HepG2 (cell line): ENCODE data around the gene YTHDF1. TPM values are rescaled to one million over a fixed set of nuclear protein-coding genes. Genes with fewer than 3 reads are reported as not detected.

Experiments used
- ATF2 ChIP-seq: sonication (generic); formaldehyde crosslinking; IDR thresholded peaks from 2 replicates; pipeline ENCODE4 v1.4.0; 2020; ENCODE audit warnings: missing genetic modification reagents
- ATF7 ChIP-seq, 2 experiments: fragments of 450-650 bp in 1 of 2; sonication (generic) in 1 of 2; formaldehyde crosslinking in 1 of 2; IDR thresholded peaks; 2 replicates each; pipeline versions ENCODE4 v1.4.0 to v1.6.1; 2016 to 2020; ENCODE audit warnings: antibody characterized with exemption in 1 of 2, mild to moderate bottlenecking in 1 of 2, missing genetic modification reagents in 1 of 2
- CREB1 ChIP-seq, 2 experiments: fragments of 450-650 bp in 1 of 2; IDR thresholded peaks; 2 replicates each; pipeline ENCODE4 v1.6.1; 2016 to 2017; ENCODE audit warnings: control low read depth in 1 of 2, mild to moderate bottlenecking in 1 of 2, missing compliant biosample characterization in 1 of 2, missing genetic modification characterization in 1 of 2
- CSRNP2 ChIP-seq: sonication (generic); formaldehyde crosslinking; conservative IDR thresholded peaks from 2 replicates; pipeline ENCODE4 v1.8.0; 2022; ENCODE audit warnings: low read depth, missing genetic modification reagents
- FOXA1 ChIP-seq, 2 experiments: fragments of 450-650 bp in 1 of 2; sonication (generic) in 1 of 2; formaldehyde crosslinking in 1 of 2; IDR thresholded peaks; 2 replicates each; pipeline versions ENCODE4 v1.4.0 to v1.6.1; 2016 to 2020; ENCODE audit warnings: missing genetic modification reagents in 1 of 2
- FOXP1 ChIP-seq, 2 experiments: fragments of 450-650 bp in 1 of 2; IDR thresholded peaks; 2 replicates each; pipeline ENCODE4 v1.6.1; 2017 to 2018; ENCODE audit warnings: antibody characterized with exemption in 1 of 2
- GTF2F1 ChIP-seq: fragments of 150-350 bp; IDR thresholded peaks from 2 replicates; pipeline ENCODE4 v1.6.1; 2014; ENCODE audit warnings: low read length
- JDP2 ChIP-seq: sonication (generic); formaldehyde crosslinking; IDR thresholded peaks from 2 replicates; pipeline ENCODE4 v1.8.1; 2022; ENCODE audit warnings: missing genetic modification reagents, borderline replicate concordance
- JUNB ChIP-seq: sonication (generic); formaldehyde crosslinking; IDR thresholded peaks from 2 replicates; pipeline ENCODE4 v1.8.0; 2022; ENCODE audit warnings: missing genetic modification reagents, mild to moderate bottlenecking, borderline replicate concordance
- KAT7 ChIP-seq: IDR thresholded peaks from 2 replicates; pipeline ENCODE4 v1.6.1; 2018; ENCODE audit warnings: borderline replicate concordance, missing compliant biosample characterization
- NBN ChIP-seq: fragments of 450-650 bp; conservative IDR thresholded peaks from 2 replicates; pipeline ENCODE4 v1.6.1; 2017
- NFATC3 ChIP-seq: sonication (generic); formaldehyde crosslinking; IDR thresholded peaks from 2 replicates; pipeline ENCODE4 v1.5.1; 2020; ENCODE audit warnings: mild to moderate bottlenecking, missing genetic modification reagents
- PPARG ChIP-seq: conservative IDR thresholded peaks from 2 replicates; pipeline ENCODE4 v1.6.1; 2016; ENCODE audit warnings: missing biosample characterization, missing genetic modification reagents
- SKI ChIP-seq: fragments of 450-650 bp; IDR thresholded peaks from one replicate; pipeline ENCODE4 v1.6.1; 2018; ENCODE audit warnings: mild to moderate bottlenecking; ENCODE audit not compliant: partially characterized antibody
- TBX3 ChIP-seq: fragments of 450-650 bp; IDR thresholded peaks from 2 replicates; pipeline ENCODE4 v1.6.1; 2017; ENCODE audit warnings: antibody characterized with exemption, mild to moderate bottlenecking, inconsistent platforms, borderline replicate concordance
- ZBTB21 ChIP-seq: sonication (generic); formaldehyde crosslinking; IDR thresholded peaks from 2 replicates; pipeline ENCODE4 v1.4.0; 2020; ENCODE audit warnings: missing genetic modification reagents
- ZNF160 ChIP-seq: sonication (generic); formaldehyde crosslinking; IDR thresholded peaks from 2 replicates; pipeline ENCODE4 v1.8.0; 2022; ENCODE audit warnings: mild to moderate bottlenecking, inconsistent platforms, missing genetic modification reagents
- ZNF256 ChIP-seq: sonication (generic); formaldehyde crosslinking; conservative IDR thresholded peaks from 2 replicates; pipeline ENCODE4 v1.4.0; 2020; ENCODE audit warnings: missing genetic modification reagents
- ZNF282 ChIP-seq: fragments of 450-650 bp; IDR thresholded peaks from 2 replicates; pipeline ENCODE4 v1.6.1; 2018; ENCODE audit not compliant: partially characterized antibody
- ZNF317 ChIP-seq: sonication (generic); formaldehyde crosslinking; IDR thresholded peaks from 2 replicates; pipeline ENCODE4 v1.5.0; 2020; ENCODE audit warnings: mild to moderate bottlenecking, missing genetic modification reagents
- ZNF543 ChIP-seq: sonication (generic); formaldehyde crosslinking; IDR thresholded peaks from 2 replicates; pipeline ENCODE4 v1.4.0; 2020; ENCODE audit warnings: mild to moderate bottlenecking, missing genetic modification reagents
- ZNF709 ChIP-seq: sonication (generic); formaldehyde crosslinking; IDR thresholded peaks from 2 replicates; pipeline ENCODE4 v1.5.0; 2020; ENCODE audit warnings: mild to moderate bottlenecking, missing genetic modification reagents
- ZNF75D ChIP-seq: sonication (generic); formaldehyde crosslinking; IDR thresholded peaks from 2 replicates; pipeline ENCODE4 v1.8.1; 2023; ENCODE audit warnings: missing genetic modification reagents, mild to moderate bottlenecking, borderline replicate concordance
- polyA plus RNA-seq, 8 experiments: library from polyadenylated mRNA; depleted of rRNA in 3 of 8; stranded (reverse) in 7 of 8; unstranded in 1 of 8; fragments of >200 nt; fragmentation: Illumina TruSeq in 4 of 8; extraction: Trizol in 4 of 8; gene quantifications; 2 replicates each; pipeline versions ENCODE4 v1.2.1 to v1.2.3, GENCODE V29; 2011 to 2016; ENCODE audit warnings: low read depth in 4 of 8, missing spikeins in 1 of 8, mixed read lengths in 1 of 8; ENCODE audit not compliant: insufficient read depth in 1 of 8
- total RNA-seq, 5 experiments: library from RNA; depleted of rRNA; stranded (reverse); fragments of >200 nt; fragmentation: Illumina TruSeq; extraction: Trizol; gene quantifications; 2 replicates each; pipeline ENCODE4 v1.2.3, GENCODE V29; 2016; ENCODE audit warnings: low read depth in 1 of 5
- TF ChIP-seq, protein P1 (sequence below): sonication (generic); formaldehyde crosslinking; IDR thresholded peaks from 2 replicates; pipeline ENCODE4 v1.8.0; 2022; ENCODE audit warnings: missing genetic modification reagents, low read depth, mild to moderate bottlenecking, borderline replicate concordance
- TF ChIP-seq, protein P2 (sequence below): sonication (generic); formaldehyde crosslinking; IDR thresholded peaks from 2 replicates; pipeline ENCODE4 v1.4.0; 2020; ENCODE audit warnings: missing genetic modification reagents

YTHDF1 gene
- total and polyA plus RNA-seq, 2 of the 13 experiments (the other 11 are each of a cell fraction or from before 2014, with no cell fraction given) = 34.5 to 37.7 TPM

GRCh38 chr20:63256954-63257353, 41.0 kb upstream of the YTHDF1 start (continued):
- no peak for TF ChIP-seq TBX3
- peak; percentile 93 for TF ChIP-seq ZNF282
- TF ChIP-seq ZNF317 = no peak
- TF ChIP-seq ZNF75D (CRISPR knock-in tag) = no peak
- TF ChIP-seq ZNF709 (CRISPR knock-in tag) = no peak
- TF ChIP-seq PPARG (CRISPR knock-in tag) = no peak
- no peak for TF ChIP-seq NFATC3 (CRISPR knock-in tag)
- TF ChIP-seq NBN = 0 out of 2 replicates have a peak, but pooled peaks have one; percentile 27
- TF ChIP-seq CREB1 (IDR thresholded peaks at IDR 0.05) = no peak
- no peak for TF ChIP-seq CREB1 (CRISPR knock-in tag; IDR thresholded peaks at IDR 0.05)
- no peak for TF ChIP-seq JDP2 (CRISPR knock-in tag)
- TF ChIP-seq, protein P1, sequence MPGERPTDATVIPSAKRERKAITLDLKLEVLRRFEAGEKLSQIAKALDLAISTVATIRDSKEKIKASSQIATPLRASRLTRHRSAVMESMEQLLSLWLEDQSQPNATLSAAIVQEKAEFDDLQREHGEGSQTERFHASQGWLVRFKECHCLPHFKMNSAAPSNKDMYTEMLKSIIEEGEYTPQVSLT (CRISPR knock-in tag) = no peak
- TF ChIP-seq ZNF543 (CRISPR knock-in tag) = no peak
- peak; percentile 33; the same call in 1 of the 2 replicates for TF ChIP-seq JUNB (CRISPR knock-in tag)
- no peak for TF ChIP-seq ZNF256 (CRISPR knock-in tag)
- no peak for TF ChIP-seq ATF7 (IDR thresholded peaks at IDR 0.05)
- TF ChIP-seq ATF7 (CRISPR knock-in tag; IDR thresholded peaks at IDR 0.05) = no peak
- TF ChIP-seq, protein P2, sequence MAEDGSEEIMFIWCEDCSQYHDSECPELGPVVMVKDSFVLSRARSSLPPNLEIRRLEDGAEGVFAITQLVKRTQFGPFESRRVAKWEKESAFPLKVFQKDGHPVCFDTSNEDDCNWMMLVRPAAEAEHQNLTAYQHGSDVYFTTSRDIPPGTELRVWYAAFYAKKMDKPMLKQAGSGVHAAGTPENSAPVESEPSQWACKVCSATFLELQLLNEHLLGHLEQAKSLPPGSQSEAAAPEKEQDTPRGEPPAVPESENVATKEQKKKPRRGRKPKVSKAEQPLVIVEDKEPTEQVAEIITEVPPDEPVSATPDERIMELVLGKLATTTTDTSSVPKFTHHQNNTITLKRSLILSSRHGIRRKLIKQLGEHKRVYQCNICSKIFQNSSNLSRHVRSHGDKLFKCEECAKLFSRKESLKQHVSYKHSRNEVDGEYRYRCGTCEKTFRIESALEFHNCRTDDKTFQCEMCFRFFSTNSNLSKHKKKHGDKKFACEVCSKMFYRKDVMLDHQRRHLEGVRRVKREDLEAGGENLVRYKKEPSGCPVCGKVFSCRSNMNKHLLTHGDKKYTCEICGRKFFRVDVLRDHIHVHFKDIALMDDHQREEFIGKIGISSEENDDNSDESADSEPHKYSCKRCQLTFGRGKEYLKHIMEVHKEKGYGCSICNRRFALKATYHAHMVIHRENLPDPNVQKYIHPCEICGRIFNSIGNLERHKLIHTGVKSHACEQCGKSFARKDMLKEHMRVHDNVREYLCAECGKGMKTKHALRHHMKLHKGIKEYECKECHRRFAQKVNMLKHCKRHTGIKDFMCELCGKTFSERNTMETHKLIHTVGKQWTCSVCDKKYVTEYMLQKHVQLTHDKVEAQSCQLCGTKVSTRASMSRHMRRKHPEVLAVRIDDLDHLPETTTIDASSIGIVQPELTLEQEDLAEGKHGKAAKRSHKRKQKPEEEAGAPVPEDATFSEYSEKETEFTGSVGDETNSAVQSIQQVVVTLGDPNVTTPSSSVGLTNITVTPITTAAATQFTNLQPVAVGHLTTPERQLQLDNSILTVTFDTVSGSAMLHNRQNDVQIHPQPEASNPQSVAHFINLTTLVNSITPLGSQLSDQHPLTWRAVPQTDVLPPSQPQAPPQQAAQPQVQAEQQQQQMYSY = no peak
- no peak for TF ChIP-seq KAT7 (CRISPR knock-in tag)
- no peak for TF ChIP-seq FOXP1 (IDR thresholded peaks at IDR 0.05)
- no peak for TF ChIP-seq FOXP1 (CRISPR knock-in tag; IDR thresholded peaks at IDR 0.05)
- 0 out of 2 replicates have a peak, but pooled peaks have one; percentile 29 for TF ChIP-seq CSRNP2
- TF ChIP-seq ATF2 (CRISPR knock-in tag) = no peak
- no peak for TF ChIP-seq ZNF160
- no peak for TF ChIP-seq GTF2F1
- TF ChIP-seq ZBTB21 (CRISPR knock-in tag) = no peak
- 0 out of 2 replicates have a peak, but pooled peaks have one; percentile 35 for TF ChIP-seq FOXA1 (IDR thresholded peaks at IDR 0.05)
- TF ChIP-seq FOXA1 (CRISPR knock-in tag; IDR thresholded peaks at IDR 0.05) = no peak
- no peak for TF ChIP-seq SKI
